K562 (cell line): Measurements from ENCODE around the gene ARV1.

Experiments
- CHD2 ChIP-seq: IDR thresholded peaks from 2 replicates; pipeline ENCODE4 v1.6.1; 2011; ENCODE audit warnings: low read depth, low read length
- EP300 ChIP-seq: IDR thresholded peaks from 2 replicates; pipeline ENCODE4 v1.6.1; 2012; ENCODE audit warnings: low read length, improper control_type of control experiment
- JUN ChIP-seq, 2 experiments: sonication (generic) in 1 of 2; formaldehyde crosslinking in 1 of 2; IDR thresholded peaks; 2 replicates each; pipeline versions ENCODE4 v1.6.1 to v1.8.0; 2012 to 2022; ENCODE audit warnings: borderline replicate concordance in 2 of 2, mild to moderate bottlenecking in 2 of 2, improper control_type of control experiment in 1 of 2, low read depth in 1 of 2, low read length in 1 of 2, missing genetic modification reagents in 1 of 2
- POLR2A ChIP-seq: fragments of 450-650 bp; conservative IDR thresholded peaks from 2 replicates; pipeline ENCODE4 v1.6.1; 2016
- POLR2AphosphoS5 ChIP-seq: IDR thresholded peaks from 2 replicates; pipeline ENCODE4 v1.6.1; 2011; ENCODE audit warnings: mild to moderate bottlenecking, low read depth, low read length, moderate library complexity; ENCODE audit not compliant: control insufficient read depth, insufficient read depth
- SMARCC2 ChIP-seq: fragments of 450-650 bp; IDR thresholded peaks from 2 replicates; pipeline ENCODE4 v1.6.1; 2017; ENCODE audit warnings: antibody characterized with exemption, moderate library complexity, mild to moderate bottlenecking, low read depth
- SMC3 ChIP-seq: conservative IDR thresholded peaks from 2 replicates; pipeline ENCODE4 v1.6.1; 2011; ENCODE audit warnings: low read depth, low read length, improper control_type of control experiment; ENCODE audit not compliant: insufficient read depth
- SRSF1 ChIP-seq: fragments of 200-400 bp; formaldehyde crosslinking; IDR thresholded peaks from 2 replicates; pipeline ENCODE4 v1.6.1; 2017; ENCODE audit warnings: mild to moderate bottlenecking, low read depth, low read length, moderate library complexity
- ZBTB1 ChIP-seq: sonication (generic); formaldehyde crosslinking; IDR thresholded peaks from 2 replicates; pipeline ENCODE4 v1.8.1; 2023; ENCODE audit warnings: missing genetic modification reagents, low read depth, mild to moderate bottlenecking, borderline replicate concordance
- TF ChIP-seq, protein P1 (sequence below): fragments of 450-650 bp; IDR thresholded peaks from 2 replicates; pipeline ENCODE4 v1.6.1; 2016
- TF ChIP-seq, protein P2 (sequence below), 3 experiments: IDR thresholded peaks in 2 of 3; conservative IDR thresholded peaks in 1 of 3; 2 replicates each; pipeline ENCODE4 v1.5.1; 2011 to 2012; ENCODE audit warnings: low read length in 3 of 3, mild to moderate bottlenecking in 3 of 3, control low read depth in 2 of 3, improper control_type of control experiment in 1 of 3, inconsistent platforms in 1 of 3, low read depth in 1 of 3, mixed read lengths in 1 of 3, moderate library complexity in 1 of 3; ENCODE audit not compliant: insufficient read depth in 2 of 3
- TF ChIP-seq, protein P3 (sequence below), 2 experiments: IDR thresholded peaks; 2 replicates each; pipeline ENCODE4 v1.6.1; 2012; ENCODE audit warnings: improper control_type of control experiment in 2 of 2, low read depth in 2 of 2, low read length in 2 of 2, borderline replicate concordance in 1 of 2

DNA sequence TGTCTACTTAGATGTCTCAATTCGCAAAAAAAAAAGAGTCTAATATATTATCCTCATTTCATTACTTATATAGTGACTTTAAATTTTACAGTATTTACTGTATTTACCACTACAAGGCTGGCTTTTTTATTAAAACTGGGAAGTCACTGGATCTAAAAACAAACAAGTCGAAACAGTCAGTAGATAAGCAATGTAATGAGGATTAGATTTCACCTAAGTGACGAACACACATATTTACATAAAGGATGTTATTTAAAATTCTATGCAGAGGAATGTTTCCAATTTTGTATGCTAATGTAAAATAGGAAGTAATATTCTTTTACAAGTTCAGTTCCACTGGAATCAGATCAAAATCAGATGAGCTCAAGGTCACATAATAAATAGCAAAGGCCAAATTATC is 28.5 kb upstream of the ARV1 start:
- TF ChIP-seq CHD2 (no peak), POLR2AphosphoS5 (no peak), ZBTB1 (CRISPR knock-in tag) (no peak), SMC3 (no peak), JUN (IDR thresholded peaks at IDR 0.05; ENCODE audit: borderline replicate concordance, low read depth, low read length) (no peak), JUN (CRISPR knock-in tag; IDR thresholded peaks at IDR 0.05; ENCODE audit: borderline replicate concordance) (no peak), SRSF1 (no peak), EP300 (no peak), SMARCC2 (no peak), POLR2A (no peak)
- TF ChIP-seq, protein P1, sequence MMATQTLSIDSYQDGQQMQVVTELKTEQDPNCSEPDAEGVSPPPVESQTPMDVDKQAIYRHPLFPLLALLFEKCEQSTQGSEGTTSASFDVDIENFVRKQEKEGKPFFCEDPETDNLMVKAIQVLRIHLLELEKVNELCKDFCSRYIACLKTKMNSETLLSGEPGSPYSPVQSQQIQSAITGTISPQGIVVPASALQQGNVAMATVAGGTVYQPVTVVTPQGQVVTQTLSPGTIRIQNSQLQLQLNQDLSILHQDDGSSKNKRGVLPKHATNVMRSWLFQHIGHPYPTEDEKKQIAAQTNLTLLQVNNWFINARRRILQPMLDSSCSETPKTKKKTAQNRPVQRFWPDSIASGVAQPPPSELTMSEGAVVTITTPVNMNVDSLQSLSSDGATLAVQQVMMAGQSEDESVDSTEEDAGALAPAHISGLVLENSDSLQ = no peak
- TF ChIP-seq, protein P2, sequence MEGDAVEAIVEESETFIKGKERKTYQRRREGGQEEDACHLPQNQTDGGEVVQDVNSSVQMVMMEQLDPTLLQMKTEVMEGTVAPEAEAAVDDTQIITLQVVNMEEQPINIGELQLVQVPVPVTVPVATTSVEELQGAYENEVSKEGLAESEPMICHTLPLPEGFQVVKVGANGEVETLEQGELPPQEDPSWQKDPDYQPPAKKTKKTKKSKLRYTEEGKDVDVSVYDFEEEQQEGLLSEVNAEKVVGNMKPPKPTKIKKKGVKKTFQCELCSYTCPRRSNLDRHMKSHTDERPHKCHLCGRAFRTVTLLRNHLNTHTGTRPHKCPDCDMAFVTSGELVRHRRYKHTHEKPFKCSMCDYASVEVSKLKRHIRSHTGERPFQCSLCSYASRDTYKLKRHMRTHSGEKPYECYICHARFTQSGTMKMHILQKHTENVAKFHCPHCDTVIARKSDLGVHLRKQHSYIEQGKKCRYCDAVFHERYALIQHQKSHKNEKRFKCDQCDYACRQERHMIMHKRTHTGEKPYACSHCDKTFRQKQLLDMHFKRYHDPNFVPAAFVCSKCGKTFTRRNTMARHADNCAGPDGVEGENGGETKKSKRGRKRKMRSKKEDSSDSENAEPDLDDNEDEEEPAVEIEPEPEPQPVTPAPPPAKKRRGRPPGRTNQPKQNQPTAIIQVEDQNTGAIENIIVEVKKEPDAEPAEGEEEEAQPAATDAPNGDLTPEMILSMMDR (IDR thresholded peaks at IDR 0.05 in 2 of 3, conservative IDR thresholded peaks at IDR 0.05 in 1 of 3; ENCODE audit: insufficient read depth in 2 of 3, low read depth in 1 of 3, low read length in 3 of 3) = no peak
- TF ChIP-seq, protein P3, sequence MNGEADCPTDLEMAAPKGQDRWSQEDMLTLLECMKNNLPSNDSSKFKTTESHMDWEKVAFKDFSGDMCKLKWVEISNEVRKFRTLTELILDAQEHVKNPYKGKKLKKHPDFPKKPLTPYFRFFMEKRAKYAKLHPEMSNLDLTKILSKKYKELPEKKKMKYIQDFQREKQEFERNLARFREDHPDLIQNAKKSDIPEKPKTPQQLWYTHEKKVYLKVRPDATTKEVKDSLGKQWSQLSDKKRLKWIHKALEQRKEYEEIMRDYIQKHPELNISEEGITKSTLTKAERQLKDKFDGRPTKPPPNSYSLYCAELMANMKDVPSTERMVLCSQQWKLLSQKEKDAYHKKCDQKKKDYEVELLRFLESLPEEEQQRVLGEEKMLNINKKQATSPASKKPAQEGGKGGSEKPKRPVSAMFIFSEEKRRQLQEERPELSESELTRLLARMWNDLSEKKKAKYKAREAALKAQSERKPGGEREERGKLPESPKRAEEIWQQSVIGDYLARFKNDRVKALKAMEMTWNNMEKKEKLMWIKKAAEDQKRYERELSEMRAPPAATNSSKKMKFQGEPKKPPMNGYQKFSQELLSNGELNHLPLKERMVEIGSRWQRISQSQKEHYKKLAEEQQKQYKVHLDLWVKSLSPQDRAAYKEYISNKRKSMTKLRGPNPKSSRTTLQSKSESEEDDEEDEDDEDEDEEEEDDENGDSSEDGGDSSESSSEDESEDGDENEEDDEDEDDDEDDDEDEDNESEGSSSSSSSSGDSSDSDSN (IDR thresholded peaks at IDR 0.05; ENCODE audit: borderline replicate concordance in 1 of 2, low read depth in 2 of 2, low read length in 2 of 2) = no peak
